PFSK-1 (cell line): ENCODE results near the gene CLCF1.

Experiments used
- FOXP2 ChIP-seq: optimal IDR thresholded peaks from 2 replicates; pipeline ENCODE3; 2011; ENCODE audit warnings: borderline replicate concordance, control low read depth, inconsistent platforms; ENCODE audit not compliant: insufficient read depth; ENCODE audit errors: extremely low read length, extremely low read depth
- POLR2AphosphoS5 ChIP-seq: IDR thresholded peaks from 2 replicates; pipeline ENCODE4 v1.6.1; 2012; ENCODE audit warnings: low read depth, mild to moderate bottlenecking, control low read depth, low read length, moderate library complexity
- REST ChIP-seq, 2 experiments: IDR thresholded peaks; 2 replicates each; pipeline versions ENCODE4 v1.6.1 to v1.8.0; 2011 to 2012; ENCODE audit warnings: low read depth in 2 of 2, low read length in 2 of 2, control low read depth in 1 of 2, inconsistent platforms in 1 of 2, mild to moderate bottlenecking in 1 of 2, moderate library complexity in 1 of 2; ENCODE audit not compliant: insufficient read depth in 1 of 2
- SIN3A ChIP-seq: IDR thresholded peaks from 2 replicates; pipeline ENCODE4 v1.6.1; 2012; ENCODE audit warnings: mild to moderate bottlenecking, low read length, moderate library complexity, borderline replicate concordance; ENCODE audit not compliant: insufficient read depth
- TAF1 ChIP-seq: IDR thresholded peaks from 2 replicates; pipeline ENCODE4 v1.6.1; 2012; ENCODE audit warnings: low read length, control low read depth, borderline replicate concordance; ENCODE audit not compliant: insufficient read depth

Gene CLCF1

GRCh38 chr11:67376063-67376820, 2.8 kb upstream of the CLCF1 start:
- TF ChIP-seq POLR2AphosphoS5 = no peak
- TF ChIP-seq TAF1 = no peak
- TF ChIP-seq REST (IDR thresholded peaks at IDR 0.05; ENCODE audit: insufficient read depth in 1 of 2, low read depth in 2 of 2, low read length in 2 of 2) = no peak
- TF ChIP-seq FOXP2 = no peak
- TF ChIP-seq SIN3A = no peak

GRCh38 chr11:67375320-67376055, 2.1 kb upstream of the CLCF1 start:
- no peak for TF ChIP-seq SIN3A
- no peak for TF ChIP-seq POLR2AphosphoS5
- TF ChIP-seq FOXP2 = no peak
- no peak for TF ChIP-seq TAF1
- TF ChIP-seq REST (IDR thresholded peaks at IDR 0.05; ENCODE audit: insufficient read depth in 1 of 2, low read depth in 2 of 2, low read length in 2 of 2) = no peak

GRCh38 chr11:67374571-67375281, 1.3 kb upstream of the CLCF1 start:
- TF ChIP-seq FOXP2 (no peak), SIN3A (no peak), TAF1 (no peak), POLR2AphosphoS5 (no peak)

- 0 out of 2 replicates have a peak, but pooled peaks have one; percentile 42 for TF ChIP-seq TAF1
- TF ChIP-seq POLR2AphosphoS5 = no peak
Measured at GRCh38 chr11:67373648-67374570, 511 bp upstream of the CLCF1 start.

GRCh38 chr11:67372321-67372992, 941 bp downstream of the CLCF1 start:
- no peak for TF ChIP-seq POLR2AphosphoS5
- no peak for TF ChIP-seq TAF1
- TF ChIP-seq REST (IDR thresholded peaks at IDR 0.05; ENCODE audit: insufficient read depth in 1 of 2, low read depth in 2 of 2, low read length in 2 of 2) = no peak
